SK-N-SH (cell line): ENCODE measurements around the gene CAVIN3. TPM values are rescaled to one million over a fixed set of nuclear protein-coding genes. Genes with fewer than 3 reads are reported as not detected.

Experiments used
- CTCF ChIA-PET: fragments of 300-600, 350-600 bp; formaldehyde crosslinking; extraction: SDS; loops from one replicate; lab custom pipeline; 2021; lab: Yijun Ruan, JAX
- POLR2A ChIA-PET: fragments of 350-600 bp; sonication (Branson Sonifier 250); formaldehyde crosslinking; extraction: SDS; loops from one replicate; lab custom pipeline; 2020; ENCODE audit warnings: antibody characterized with exemption, inconsistent platforms; lab: Yijun Ruan, JAX
- DNase-seq: peaks from one replicate; pipeline ENCODE4 v3.0.0; 2012
- H2AFZ ChIP-seq: fragments of 200-600 bp; sonication (generic); 2 replicates; pipeline ENCODE4 v1.8.1; 2016; ENCODE audit warnings: antibody characterized with exemption, mild to moderate bottlenecking, low read depth
- H3F3A ChIP-seq: fragments of 200-600 bp; sonication (generic); replicated peaks from 2 replicates; pipeline ENCODE3; 2016; ENCODE audit warnings: antibody characterized with exemption, mild to moderate bottlenecking; ENCODE audit not compliant: insufficient read depth
- H3K27ac ChIP-seq, 2 experiments: fragments of 200-500 bp in 1 of 2; fragments of 200-600 bp in 1 of 2; sonication (Bioruptor generic) in 1 of 2; sonication (generic), shearing (Covaris generic) in 1 of 2; 2 replicates each; pipeline versions ENCODE4 v1.5.1 to v1.6.1; 2014 to 2016; ENCODE audit warnings: low read depth in 2 of 2, inconsistent platforms in 1 of 2, low read length in 1 of 2, mild to moderate bottlenecking in 1 of 2, mixed read lengths in 1 of 2
- H3K27me3 ChIP-seq: fragments of 200-600 bp; sonication (generic), shearing (Covaris generic); 2 replicates; pipeline ENCODE4 v1.6.1; 2016; ENCODE audit warnings: mixed run types; ENCODE audit not compliant: insufficient read depth
- H3K36me3 ChIP-seq, 2 experiments: fragments of 200-500 bp in 1 of 2; fragments of 200-600 bp in 1 of 2; sonication (Bioruptor generic) in 1 of 2; sonication (generic) in 1 of 2; replicated peaks in 1 of 2; 2 replicates each; pipeline versions ENCODE3 to v1.5.1; 2014 to 2016; ENCODE audit warnings: low read length in 1 of 2, mild to moderate bottlenecking in 1 of 2; ENCODE audit not compliant: insufficient read depth in 2 of 2, control insufficient read depth in 1 of 2
- H3K4me1 ChIP-seq, 2 experiments: fragments of 200-500 bp in 1 of 2; fragments of 200-600 bp in 1 of 2; sonication (Bioruptor generic) in 1 of 2; sonication (generic), shearing (Covaris generic) in 1 of 2; 2 replicates each; pipeline versions ENCODE4 v1.5.1 to v1.6.1; 2014 to 2016; ENCODE audit warnings: low read depth in 1 of 2, low read length in 1 of 2, mixed run types in 1 of 2; ENCODE audit not compliant: insufficient read depth in 2 of 2, control insufficient read depth in 1 of 2
- H3K4me2 ChIP-seq: fragments of 200-600 bp; sonication (generic), shearing (Covaris generic); 2 replicates; pipeline ENCODE4 v1.6.1; 2017; ENCODE audit warnings: mixed run types
- H3K4me3 ChIP-seq, 2 experiments: fragments of 200-500 bp in 1 of 2; fragments of 200-600 bp in 1 of 2; sonication (Bioruptor generic) in 1 of 2; sonication (generic), shearing (Covaris generic) in 1 of 2; 2 replicates each; pipeline versions ENCODE4 v1.5.1 to v1.8.1; 2014 to 2016; ENCODE audit warnings: low read depth in 2 of 2, inconsistent platforms in 1 of 2, low read length in 1 of 2, mild to moderate bottlenecking in 1 of 2, mixed read lengths in 1 of 2, moderate library complexity in 1 of 2
- H3K79me2 ChIP-seq: fragments of 200-600 bp; sonication (generic); 2 replicates; pipeline ENCODE4 v1.8.1; 2017; ENCODE audit warnings: mild to moderate bottlenecking; ENCODE audit not compliant: insufficient read depth
- H3K9ac ChIP-seq: fragments of 200-600 bp; sonication (generic); 2 replicates; pipeline ENCODE4 v1.6.1; 2017; ENCODE audit warnings: mixed run types
- H3K9me2 ChIP-seq: fragments of 200-600 bp; sonication (generic); 2 replicates; pipeline ENCODE4 v1.6.1; 2017; ENCODE audit warnings: mixed run types
- H3K9me3 ChIP-seq: fragments of 200-600 bp; sonication (generic); 2 replicates; pipeline ENCODE4 v1.6.1; 2017; ENCODE audit warnings: mixed run types, mild to moderate bottlenecking, moderate library complexity
- H4K20me1 ChIP-seq: fragments of 200-600 bp; sonication (generic); 2 replicates; pipeline ENCODE4 v1.6.1; 2017; ENCODE audit warnings: mild to moderate bottlenecking, mixed run types; ENCODE audit not compliant: insufficient read depth
- CHD2 ChIP-seq: fragments of 150-350 bp; IDR thresholded peaks from 2 replicates; pipeline ENCODE4 v1.6.1; 2018; ENCODE audit warnings: low read length; ENCODE audit not compliant: partially characterized antibody
- EP300 ChIP-seq, 2 experiments: IDR thresholded peaks; 2 replicates each; pipeline versions ENCODE4 v1.4.0 to v1.6.1; 2012; ENCODE audit warnings: borderline replicate concordance in 1 of 2, low read depth in 1 of 2, low read length in 1 of 2
- EZH2phosphoT487 ChIP-seq: fragments of 200-600 bp; sonication (generic); IDR thresholded peaks from 2 replicates; pipeline ENCODE4 v1.6.1; 2017; ENCODE audit warnings: low read depth, mixed run types, mild to moderate bottlenecking, antibody characterized with exemption, moderate library complexity, borderline replicate concordance
- FOXJ3 ChIP-seq: sonication (generic); formaldehyde crosslinking; IDR thresholded peaks from 2 replicates; pipeline ENCODE4 v1.5.1; 2020; ENCODE audit warnings: mild to moderate bottlenecking, missing genetic modification reagents
- FOXM1 ChIP-seq: IDR thresholded peaks from 2 replicates; pipeline ENCODE4 v1.4.0; 2012; ENCODE audit warnings: low read depth, mild to moderate bottlenecking
- GABPA ChIP-seq: IDR thresholded peaks from 2 replicates; pipeline ENCODE4 v1.4.0; 2012; ENCODE audit warnings: low read depth, mild to moderate bottlenecking
- GATA2 ChIP-seq: sonication (generic); formaldehyde crosslinking; IDR thresholded peaks from 2 replicates; pipeline ENCODE4 v1.5.0; 2020; ENCODE audit warnings: mild to moderate bottlenecking, missing genetic modification reagents
- MXI1 ChIP-seq: IDR thresholded peaks from 2 replicates; pipeline ENCODE4 v1.6.1; 2012; ENCODE audit warnings: mild to moderate bottlenecking, low read depth, low read length, improper control_type of control experiment
- NFIC ChIP-seq: IDR thresholded peaks from 2 replicates; pipeline ENCODE4 v1.4.0; 2012; ENCODE audit warnings: borderline replicate concordance
- POLR2AphosphoS5 ChIP-seq: IDR thresholded peaks from 2 replicates; pipeline ENCODE4 v1.6.1; 2012; ENCODE audit warnings: low read depth, low read length
- RAD21 ChIP-seq: IDR thresholded peaks from 2 replicates; pipeline ENCODE4 v1.6.1; 2012; ENCODE audit warnings: mild to moderate bottlenecking, low read length
- RCOR1 ChIP-seq: fragments of 150-350 bp; IDR thresholded peaks from 2 replicates; pipeline ENCODE4 v1.6.1; 2017; ENCODE audit warnings: antibody characterized with exemption, low read length
- RXRA ChIP-seq: IDR thresholded peaks from 2 replicates; pipeline ENCODE4 v1.4.0; 2012; ENCODE audit warnings: low read depth, mild to moderate bottlenecking, borderline replicate concordance
- USF1 ChIP-seq: IDR thresholded peaks from 2 replicates; pipeline ENCODE4 v1.4.0; 2012; ENCODE audit warnings: low read depth, borderline replicate concordance
- USF2 ChIP-seq: fragments of 150-350 bp; IDR thresholded peaks from 2 replicates; pipeline ENCODE4 v1.6.1; 2017; ENCODE audit warnings: antibody characterized with exemption, low read length, low read depth, borderline replicate concordance
- YY1 ChIP-seq: IDR thresholded peaks from 2 replicates; pipeline ENCODE4 v1.4.0; 2012; ENCODE audit warnings: low read depth, mild to moderate bottlenecking
- WGBS: methylation state at CpG from one replicate; pipeline ENCODE4 v1.1.6; 2017; ENCODE audit warnings: low lambda C conversion rate; 5-methylcytosine and 5-hydroxymethylcytosine counted together
- polyA plus RNA-seq, 3 experiments: library from polyadenylated mRNA; depleted of rRNA; stranded (reverse); fragments of >200 nt; gene quantifications; 2 replicates each; pipeline ENCODE4 v1.2.3, GENCODE V29; 2012
- TF ChIP-seq, protein P1 (sequence below): IDR thresholded peaks from 2 replicates; pipeline ENCODE4 v1.6.1; 2012; ENCODE audit warnings: mild to moderate bottlenecking, low read depth, low read length, moderate library complexity
- TF ChIP-seq, protein P2 (sequence below): IDR thresholded peaks from 2 replicates; pipeline ENCODE4; 2012
- TF ChIP-seq, protein P3 (sequence below): IDR thresholded peaks from 2 replicates; pipeline ENCODE4 v1.4.0; 2012; ENCODE audit warnings: low read depth

The CAVIN3 gene
- polyA plus RNA-seq, 1 of the 3 experiments (the other 2 are of a cell fraction), result 23.5 TPM

GRCh38 chr11:6312106-6312505, 8.2 kb downstream of the CAVIN3 start:
- TF ChIP-seq YY1, result no peak
- TF ChIP-seq USF1, result no peak
- no peak for TF ChIP-seq GABPA
- no peak for TF ChIP-seq EZH2phosphoT487
- TF ChIP-seq FOXM1, result no peak
- no peak for TF ChIP-seq FOXJ3 (CRISPR knock-in tag)
- TF ChIP-seq CHD2, result no peak
- no peaks in the 10 kb centered on the region for H4K20me1 ChIP-seq
- no peak overlapping the region for H3K4me2 ChIP-seq
- 18% methylated on average over 3 of the region's 3 CpGs for WGBS
- no peak for DNase-seq
- H3K9ac ChIP-seq, result no peak overlapping the region
- no peaks in the 10 kb centered on the region for H3K79me2 ChIP-seq
- ChIA-PET POLR2A (no interaction called here), CTCF (interaction anchor here (1.3 kb wide), 2 partner anchors 21 to 51 kb away, joined by 3 to 5 read pairs; no protein-coding TSS in a partner anchor)
- H2AFZ ChIP-seq, result no peak overlapping the region
- no peaks in the 10 kb centered on the region for H3F3A ChIP-seq
- H3K4me3 ChIP-seq, result no peak overlapping the region
- no peak overlapping the region for H3K27ac ChIP-seq
- H3K36me3 ChIP-seq, result no peaks in the 10 kb centered on the region
- no peaks in the 10 kb centered on the region for H3K9me3 ChIP-seq
- H3K4me1 ChIP-seq, result no peaks in the 10 kb centered on the region
- 0 out of 2 replicates have a peak, but pooled peaks cover 4% of the 10 kb centered on the region for H3K9me2 ChIP-seq
- peaks cover 5% of the 10 kb centered on the region; the same call in 1 of the 2 replicates for H3K27me3 ChIP-seq

DNA sequence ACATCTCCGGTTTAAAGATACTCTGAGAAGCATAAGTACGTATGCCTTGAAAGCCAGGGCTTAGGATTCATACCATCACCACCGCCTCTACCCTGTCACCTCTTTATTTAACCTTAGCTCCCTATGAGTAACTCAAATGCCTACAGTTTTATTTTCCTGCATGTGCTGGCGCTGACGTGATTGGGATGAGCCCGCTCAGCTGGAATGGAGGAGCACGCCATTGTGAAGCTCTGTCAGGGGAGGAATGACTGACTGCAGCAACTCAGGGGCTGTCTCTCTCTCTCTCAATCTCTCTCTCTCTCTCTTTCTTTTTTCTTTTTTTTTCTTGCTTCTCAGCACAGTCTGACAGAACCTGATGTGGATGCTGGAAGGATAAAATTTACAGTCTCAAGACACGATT, 12.4 kb downstream of the CAVIN3 start:
- ChIA-PET CTCF (interaction anchor here (1.2 to 3.9 kb wide), 5 partner anchors 9 to 57 kb away, joined by 5 to 22 read pairs (median 15); no protein-coding TSS in a partner anchor), POLR2A (no interaction called here)
- no peaks in the 10 kb centered on the region for H3K4me1 ChIP-seq
- H3K9ac ChIP-seq, result no peak overlapping the region
- no peak overlapping the region for H3K4me3 ChIP-seq
- no peak overlapping the region for H2AFZ ChIP-seq
- no peak overlapping the region for H3K4me2 ChIP-seq
- H3K9me2 ChIP-seq, result 0 out of 2 replicates have a peak, but pooled peaks cover 4% of the 10 kb centered on the region
- H3K36me3 ChIP-seq, result no peaks in the 10 kb centered on the region
- peaks cover 4% of the 10 kb centered on the region; the same call in 1 of the 2 replicates for H3K27me3 ChIP-seq
- no peak for TF ChIP-seq YY1
- no peak for TF ChIP-seq POLR2AphosphoS5
- TF ChIP-seq NFIC, result no peak
- TF ChIP-seq, protein P1, sequence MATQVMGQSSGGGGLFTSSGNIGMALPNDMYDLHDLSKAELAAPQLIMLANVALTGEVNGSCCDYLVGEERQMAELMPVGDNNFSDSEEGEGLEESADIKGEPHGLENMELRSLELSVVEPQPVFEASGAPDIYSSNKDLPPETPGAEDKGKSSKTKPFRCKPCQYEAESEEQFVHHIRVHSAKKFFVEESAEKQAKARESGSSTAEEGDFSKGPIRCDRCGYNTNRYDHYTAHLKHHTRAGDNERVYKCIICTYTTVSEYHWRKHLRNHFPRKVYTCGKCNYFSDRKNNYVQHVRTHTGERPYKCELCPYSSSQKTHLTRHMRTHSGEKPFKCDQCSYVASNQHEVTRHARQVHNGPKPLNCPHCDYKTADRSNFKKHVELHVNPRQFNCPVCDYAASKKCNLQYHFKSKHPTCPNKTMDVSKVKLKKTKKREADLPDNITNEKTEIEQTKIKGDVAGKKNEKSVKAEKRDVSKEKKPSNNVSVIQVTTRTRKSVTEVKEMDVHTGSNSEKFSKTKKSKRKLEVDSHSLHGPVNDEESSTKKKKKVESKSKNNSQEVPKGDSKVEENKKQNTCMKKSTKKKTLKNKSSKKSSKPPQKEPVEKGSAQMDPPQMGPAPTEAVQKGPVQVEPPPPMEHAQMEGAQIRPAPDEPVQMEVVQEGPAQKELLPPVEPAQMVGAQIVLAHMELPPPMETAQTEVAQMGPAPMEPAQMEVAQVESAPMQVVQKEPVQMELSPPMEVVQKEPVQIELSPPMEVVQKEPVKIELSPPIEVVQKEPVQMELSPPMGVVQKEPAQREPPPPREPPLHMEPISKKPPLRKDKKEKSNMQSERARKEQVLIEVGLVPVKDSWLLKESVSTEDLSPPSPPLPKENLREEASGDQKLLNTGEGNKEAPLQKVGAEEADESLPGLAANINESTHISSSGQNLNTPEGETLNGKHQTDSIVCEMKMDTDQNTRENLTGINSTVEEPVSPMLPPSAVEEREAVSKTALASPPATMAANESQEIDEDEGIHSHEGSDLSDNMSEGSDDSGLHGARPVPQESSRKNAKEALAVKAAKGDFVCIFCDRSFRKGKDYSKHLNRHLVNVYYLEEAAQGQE, result no peak
- TF ChIP-seq RAD21, result no peak
- TF ChIP-seq, protein P2, sequence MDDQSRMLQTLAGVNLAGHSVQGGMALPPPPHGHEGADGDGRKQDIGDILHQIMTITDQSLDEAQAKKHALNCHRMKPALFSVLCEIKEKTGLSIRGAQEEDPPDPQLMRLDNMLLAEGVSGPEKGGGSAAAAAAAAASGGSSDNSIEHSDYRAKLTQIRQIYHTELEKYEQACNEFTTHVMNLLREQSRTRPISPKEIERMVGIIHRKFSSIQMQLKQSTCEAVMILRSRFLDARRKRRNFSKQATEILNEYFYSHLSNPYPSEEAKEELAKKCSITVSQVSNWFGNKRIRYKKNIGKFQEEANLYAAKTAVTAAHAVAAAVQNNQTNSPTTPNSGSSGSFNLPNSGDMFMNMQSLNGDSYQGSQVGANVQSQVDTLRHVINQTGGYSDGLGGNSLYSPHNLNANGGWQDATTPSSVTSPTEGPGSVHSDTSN, result no peak
- TF ChIP-seq GABPA, result no peak
- TF ChIP-seq EZH2phosphoT487, result no peak
- TF ChIP-seq FOXM1, result no peak
- TF ChIP-seq, protein P3, sequence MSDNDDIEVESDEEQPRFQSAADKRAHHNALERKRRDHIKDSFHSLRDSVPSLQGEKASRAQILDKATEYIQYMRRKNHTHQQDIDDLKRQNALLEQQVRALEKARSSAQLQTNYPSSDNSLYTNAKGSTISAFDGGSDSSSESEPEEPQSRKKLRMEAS, result no peak
- no peak for TF ChIP-seq MXI1
- TF ChIP-seq RCOR1, result no peak
- TF ChIP-seq RXRA, result no peak
- no peak for TF ChIP-seq CHD2
- TF ChIP-seq USF1, result no peak
- TF ChIP-seq EP300 (IDR thresholded peaks at IDR 0.05; ENCODE audit: borderline replicate concordance in 1 of 2, low read depth in 1 of 2, low read length in 1 of 2), result no peak
- no peak for TF ChIP-seq GATA2 (CRISPR knock-in tag)
- TF ChIP-seq USF2, result no peak
- no peak overlapping the region for H3K27ac ChIP-seq
- WGBS, result 7% methylated on average over 8 of the region's 8 CpGs
- H3K9me3 ChIP-seq, result no peaks in the 10 kb centered on the region
- H3K79me2 ChIP-seq, result no peaks in the 10 kb centered on the region
- DNase-seq, result no peak
- no peaks in the 10 kb centered on the region for H3F3A ChIP-seq
- no peaks in the 10 kb centered on the region for H4K20me1 ChIP-seq
